ENCODE results near the gene FILIP1.

The FILIP1 gene

GRCh38 chr6:75397656-75398465, 95.7 kb downstream of the FILIP1 start:
- ATAC-seq (ENCODE audit: insufficient read depth, low read depth) (no peak), DNase-seq (no peak)
- H3K79me2 ChIP-seq (ENCODE audit: insufficient read depth, low read length) = no peaks in the 10 kb centered on the region
- H3K9me3 ChIP-seq (ENCODE audit: insufficient read depth, low read length, severe bottlenecking) = no peaks in the 10 kb centered on the region
- H3K4me1 ChIP-seq (ENCODE audit: insufficient read depth, low read length) = no peaks in the 10 kb centered on the region
- H3K9ac ChIP-seq (ENCODE audit: low read depth, low read length) = no peak overlapping the region
- no peak overlapping the region for H3K4me3 ChIP-seq (ENCODE audit: low read depth in 1 of 2, low read length in 2 of 2)
- no peaks in the 10 kb centered on the region for H3K36me3 ChIP-seq (ENCODE audit: insufficient read depth, low read length)
- no peak overlapping the region for H3K4me2 ChIP-seq (ENCODE audit: insufficient read depth, low read length)
- TF ChIP-seq, protein P1, sequence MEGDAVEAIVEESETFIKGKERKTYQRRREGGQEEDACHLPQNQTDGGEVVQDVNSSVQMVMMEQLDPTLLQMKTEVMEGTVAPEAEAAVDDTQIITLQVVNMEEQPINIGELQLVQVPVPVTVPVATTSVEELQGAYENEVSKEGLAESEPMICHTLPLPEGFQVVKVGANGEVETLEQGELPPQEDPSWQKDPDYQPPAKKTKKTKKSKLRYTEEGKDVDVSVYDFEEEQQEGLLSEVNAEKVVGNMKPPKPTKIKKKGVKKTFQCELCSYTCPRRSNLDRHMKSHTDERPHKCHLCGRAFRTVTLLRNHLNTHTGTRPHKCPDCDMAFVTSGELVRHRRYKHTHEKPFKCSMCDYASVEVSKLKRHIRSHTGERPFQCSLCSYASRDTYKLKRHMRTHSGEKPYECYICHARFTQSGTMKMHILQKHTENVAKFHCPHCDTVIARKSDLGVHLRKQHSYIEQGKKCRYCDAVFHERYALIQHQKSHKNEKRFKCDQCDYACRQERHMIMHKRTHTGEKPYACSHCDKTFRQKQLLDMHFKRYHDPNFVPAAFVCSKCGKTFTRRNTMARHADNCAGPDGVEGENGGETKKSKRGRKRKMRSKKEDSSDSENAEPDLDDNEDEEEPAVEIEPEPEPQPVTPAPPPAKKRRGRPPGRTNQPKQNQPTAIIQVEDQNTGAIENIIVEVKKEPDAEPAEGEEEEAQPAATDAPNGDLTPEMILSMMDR (IDR thresholded peaks at IDR 0.05; ENCODE audit: borderline replicate concordance, extremely low read depth, low read length, poor library complexity, severe bottlenecking) = no peak
- no peak for TF ChIP-seq EZH2 (IDR thresholded peaks at IDR 0.05; ENCODE audit: borderline replicate concordance, low read depth, low read length, severe bottlenecking)
- H2AFZ ChIP-seq (ENCODE audit: low read depth, low read length) = no peak overlapping the region
- peaks cover 3% of the 10 kb centered on the region for H3K27me3 ChIP-seq (ENCODE audit: insufficient read depth, low read length, poor library complexity)
- no peaks in the 10 kb centered on the region for H4K20me1 ChIP-seq (ENCODE audit: insufficient read depth, low read length)
- H3K27ac ChIP-seq (ENCODE audit: low read length) = no peak overlapping the region

- Histone ChIP-seq H3K4me2 (ENCODE audit: insufficient read depth, low read length) (no peak overlapping the region), H3K27me3 (ENCODE audit: insufficient read depth, low read length, poor library complexity) (peaks cover 3% of the 10 kb centered on the region), H4K20me1 (ENCODE audit: insufficient read depth, low read length) (no peaks in the 10 kb centered on the region), H3K4me1 (ENCODE audit: insufficient read depth, low read length) (no peaks in the 10 kb centered on the region), H3K9ac (ENCODE audit: low read depth, low read length) (no peak overlapping the region), H3K27ac (ENCODE audit: low read length) (no peak overlapping the region), H3K9me3 (ENCODE audit: insufficient read depth, low read length, severe bottlenecking) (no peaks in the 10 kb centered on the region), H3K36me3 (ENCODE audit: insufficient read depth, low read length) (no peaks in the 10 kb centered on the region), H2AFZ (ENCODE audit: low read depth, low read length) (no peak overlapping the region), H3K4me3 (ENCODE audit: low read depth in 1 of 2, low read length in 2 of 2) (no peak overlapping the region), H3K79me2 (ENCODE audit: insufficient read depth, low read length) (no peaks in the 10 kb centered on the region)
- ATAC-seq (ENCODE audit: insufficient read depth, low read depth) (no peak), DNase-seq (no peak)
- TF ChIP-seq, protein P1 (IDR thresholded peaks at IDR 0.05; ENCODE audit: borderline replicate concordance, extremely low read depth, low read length, poor library complexity, severe bottlenecking) = no peak
- no peak for TF ChIP-seq EZH2 (IDR thresholded peaks at IDR 0.05; ENCODE audit: borderline replicate concordance, low read depth, low read length, severe bottlenecking)
These were observed 96.4 kb downstream of the FILIP1 start for GRCh38 chr6:75397171-75397570.

GRCh38 chr6:75396005-75396800, 97.4 kb downstream of the FILIP1 start:
- no peak for ATAC-seq (ENCODE audit: insufficient read depth, low read depth)
- Histone ChIP-seq H3K79me2 (ENCODE audit: insufficient read depth, low read length) (no peaks in the 10 kb centered on the region), H3K9me3 (ENCODE audit: insufficient read depth, low read length, severe bottlenecking) (no peaks in the 10 kb centered on the region), H3K4me1 (ENCODE audit: insufficient read depth, low read length) (no peaks in the 10 kb centered on the region), H4K20me1 (ENCODE audit: insufficient read depth, low read length) (no peaks in the 10 kb centered on the region), H3K4me3 (ENCODE audit: low read depth in 1 of 2, low read length in 2 of 2) (no peak overlapping the region), H3K9ac (ENCODE audit: low read depth, low read length) (no peak overlapping the region), H3K27me3 (ENCODE audit: insufficient read depth, low read length, poor library complexity) (peaks cover 3% of the 10 kb centered on the region), H3K36me3 (ENCODE audit: insufficient read depth, low read length) (no peaks in the 10 kb centered on the region), H2AFZ (ENCODE audit: low read depth, low read length) (no peak overlapping the region), H3K4me2 (ENCODE audit: insufficient read depth, low read length) (no peak overlapping the region), H3K27ac (ENCODE audit: low read length) (no peak overlapping the region)
- DNase-seq = no peak
- TF ChIP-seq, protein P1 (IDR thresholded peaks at IDR 0.05; ENCODE audit: borderline replicate concordance, extremely low read depth, low read length, poor library complexity, severe bottlenecking) = no peak
- no peak for TF ChIP-seq EZH2 (IDR thresholded peaks at IDR 0.05; ENCODE audit: borderline replicate concordance, low read depth, low read length, severe bottlenecking)

Data from DND-41 (cell line).